RPMI8226 (cell line): ENCODE measurements around the gene CYP26B1.

ENCODE experiments used
- DNase-seq: peaks from one replicate; pipeline ENCODE4 v3.0.0-alpha.2; 2015

CYP26B1 gene

GRCh38 chr2:72080286-72081145 lies 67.1 kb downstream of the CYP26B1 start:
- no peak for DNase-seq
